Measurements from ENCODE around the gene SPTAN1.
A peak's percentile ranks its signal among the peaks of the same experiment; 100 is the strongest.
"Not testable (repeated sequence)": the region's sequence is repeated elsewhere in the genome, so short reads cannot be mapped to it uniquely, and the experiment has no call there.

SPTAN1 gene

DNA sequence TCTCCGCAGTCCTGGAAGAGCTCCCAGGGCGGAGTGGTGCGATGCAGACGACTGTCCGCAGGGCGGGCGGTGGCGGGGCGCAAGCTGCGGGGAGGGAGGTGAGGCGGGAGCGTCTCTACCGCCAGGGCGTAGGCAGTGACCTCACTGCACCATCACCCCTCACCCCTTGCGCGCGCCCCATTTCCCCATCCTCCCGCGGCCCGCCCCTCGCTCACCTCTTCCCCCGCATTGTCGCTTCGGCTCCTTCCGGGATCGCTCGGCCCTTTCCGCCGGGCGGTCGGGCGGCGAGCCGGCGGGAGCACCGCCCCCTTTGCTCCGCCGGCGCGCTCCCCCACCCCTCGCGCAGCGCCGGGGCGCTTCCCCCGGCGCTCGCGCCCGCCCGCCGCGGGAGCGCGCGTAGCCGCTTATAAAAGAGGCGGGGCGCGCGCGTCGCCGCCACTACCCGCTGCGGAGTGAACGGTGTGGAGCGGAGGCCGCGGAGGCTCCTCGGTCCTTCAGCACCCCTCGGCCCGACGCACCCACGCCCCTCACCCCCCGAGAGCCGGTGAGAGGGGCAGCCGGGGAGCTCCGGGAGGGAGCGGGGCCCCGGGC lies at the start of gene SPTAN1:
Gene SPTAN1, plus strand, starts transcription at position 435 of the 591 bp plus-strand sequence. CDS start 14,154 bp downstream, outside the sequence.
- Mint-ChIP-seq H3K27me3 (no peaks in the 10 kb centered on the region), H3K4me1 (ENCODE audit: low read depth) (peaks cover 44% of the 10 kb centered on the region), H3K27ac (peak within 1 kb of the TSS; percentile 96), H3K9me3 (no peaks in the 10 kb centered on the region), H3K4me3 (no peak within 1 kb of the TSS), H3K36me3 (ENCODE audit: low read depth) (peaks cover 12% of the 10 kb centered on the region)
- DNase-seq: peak; percentile 96

- H3K9me3 Mint-ChIP-seq, H3K27me3 Mint-ChIP-seq, DNase-seq: not testable (repeated sequence)
- H3K27ac Mint-ChIP-seq: peak overlapping the region; percentile 40
- H3K4me3 Mint-ChIP-seq: peak overlapping the region; percentile 20
- peaks cover 62% of the 10 kb centered on the region for H3K36me3 Mint-ChIP-seq (ENCODE audit: low read depth)
- peaks cover 22% of the 10 kb centered on the region for H3K4me1 Mint-ChIP-seq (ENCODE audit: low read depth)
These were observed 49.0 kb upstream of the SPTAN1 start for GRCh38 chr9:128503415-128503825.

DNA sequence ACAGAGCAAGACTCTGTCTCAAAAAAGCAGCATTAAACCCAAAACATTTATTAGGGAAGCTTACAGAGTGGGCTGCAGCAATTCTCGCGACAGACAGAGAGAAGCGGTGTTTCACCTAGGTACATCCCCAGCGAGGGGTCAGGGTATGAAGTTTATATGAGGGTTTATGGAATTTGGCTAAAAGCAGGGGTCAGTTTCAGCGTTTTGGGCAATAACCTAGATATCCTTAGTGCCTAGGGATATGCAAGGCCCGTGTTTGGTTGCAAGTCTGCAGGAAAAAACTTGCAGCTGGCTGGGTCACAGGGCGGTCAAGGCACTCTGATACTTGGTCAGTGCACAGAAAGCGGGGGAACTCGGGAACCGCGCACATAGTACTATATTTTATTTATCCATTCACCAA lies 48.5 kb upstream of the SPTAN1 start:
- H3K27ac Mint-ChIP-seq: no peak overlapping the region
- peaks cover 62% of the 10 kb centered on the region for H3K36me3 Mint-ChIP-seq (ENCODE audit: low read depth)
- DNase-seq: no peak
- H3K27me3 Mint-ChIP-seq: no peaks in the 10 kb centered on the region
- peak overlapping the region; percentile 98 for H3K4me3 Mint-ChIP-seq
- H3K9me3 Mint-ChIP-seq: no peaks in the 10 kb centered on the region
- H3K4me1 Mint-ChIP-seq (ENCODE audit: low read depth): peaks cover 27% of the 10 kb centered on the region

DNA sequence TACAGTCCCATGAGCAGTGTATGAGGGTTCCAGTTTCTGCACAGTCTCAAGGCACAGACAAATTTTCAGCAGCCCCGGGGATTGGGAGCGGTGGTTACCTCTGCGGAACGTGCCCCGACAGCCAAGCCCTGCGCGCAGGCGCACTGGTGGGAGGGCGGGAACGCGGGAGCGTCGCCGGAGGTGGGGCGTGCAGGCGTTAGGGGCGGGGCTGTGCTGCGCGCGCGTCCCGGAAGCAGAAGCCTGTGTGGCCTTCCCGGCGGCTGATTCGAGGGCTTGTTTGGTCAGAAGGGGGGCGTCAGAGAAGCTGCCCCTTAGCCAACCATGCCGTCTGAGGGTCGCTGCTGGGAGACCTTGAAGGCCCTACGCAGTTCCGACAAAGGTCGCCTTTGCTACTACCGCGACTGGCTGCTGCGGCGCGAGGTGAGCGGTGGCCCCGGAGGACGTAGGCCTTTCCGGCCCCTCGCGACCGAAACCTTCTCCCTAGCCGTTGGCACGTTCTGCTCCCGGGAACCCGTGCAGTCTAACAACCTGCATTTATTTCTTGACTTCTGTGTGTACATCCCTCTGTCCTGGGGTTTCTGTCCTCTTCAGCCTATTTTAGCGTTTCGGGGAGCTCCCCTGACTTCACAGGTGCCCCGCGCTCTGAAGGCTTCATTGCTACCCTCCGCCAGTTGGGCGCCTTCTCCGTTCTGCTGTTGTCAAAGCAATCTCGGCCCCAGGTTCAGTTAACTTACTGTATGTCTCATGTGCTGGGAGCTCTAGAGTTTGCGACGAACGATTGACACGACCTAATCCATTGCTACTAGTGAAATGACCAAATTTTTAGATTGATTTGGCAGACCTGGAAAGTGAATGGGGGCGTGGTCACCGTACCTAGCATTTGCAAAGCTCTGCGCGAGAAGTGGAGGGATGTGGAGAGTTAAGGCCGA lies 47.6 kb upstream of the SPTAN1 start, which contains the start of gene GLE1:
Gene GLE1, plus strand, starts transcription at position 235 of the 929 bp plus-strand sequence. Its CDS starts 87 bp downstream, at position 322.
- peaks cover 62% of the 10 kb centered on the region for H3K36me3 Mint-ChIP-seq (ENCODE audit: low read depth)

DNA sequence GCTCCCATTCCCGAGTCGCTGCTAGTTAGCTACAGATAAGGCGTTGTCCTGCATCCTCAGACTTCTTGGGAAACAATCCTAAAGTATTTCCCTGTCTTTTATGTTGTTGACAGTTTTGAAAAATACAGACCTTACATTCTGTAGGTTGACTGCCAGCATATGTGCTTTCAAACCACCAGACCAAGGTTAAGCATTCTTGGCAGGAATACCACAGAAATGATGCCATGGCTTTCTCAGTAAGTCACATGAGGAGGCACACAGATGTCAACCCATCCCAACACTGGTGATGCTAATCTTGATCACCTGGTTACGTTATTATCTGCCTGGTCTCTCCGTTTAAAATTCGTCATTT lies 47.0 kb upstream of the SPTAN1 start:
- Mint-ChIP-seq H3K27ac (peak overlapping the region; percentile 99), H3K27me3 (no peaks in the 10 kb centered on the region), H3K36me3 (ENCODE audit: low read depth) (peaks cover 62% of the 10 kb centered on the region), H3K4me3 (peak overlapping the region; percentile 98), H3K9me3 (no peaks in the 10 kb centered on the region), H3K4me1 (ENCODE audit: low read depth) (peaks cover 32% of the 10 kb centered on the region)
- DNase-seq: no peak

More for the DNA sequence above, 47.6 kb upstream of the SPTAN1 start, which contains the start of gene GLE1:
- no peaks in the 10 kb centered on the region for H3K9me3 Mint-ChIP-seq
- H3K4me3 Mint-ChIP-seq: peak within 1 kb of the TSS; percentile 98
- H3K27ac Mint-ChIP-seq: peak within 1 kb of the TSS; percentile 99
- H3K4me1 Mint-ChIP-seq (ENCODE audit: low read depth): peaks cover 32% of the 10 kb centered on the region
- H3K27me3 Mint-ChIP-seq: no peaks in the 10 kb centered on the region
- DNase-seq: peak; percentile 99

- not testable (repeated sequence) for H3K27me3 Mint-ChIP-seq, DNase-seq, H3K9me3 Mint-ChIP-seq
- Mint-ChIP-seq H3K27ac (peak overlapping the region; percentile 71), H3K36me3 (ENCODE audit: low read depth) (peaks cover 59% of the 10 kb centered on the region), H3K4me1 (ENCODE audit: low read depth) (peaks cover 32% of the 10 kb centered on the region), H3K4me3 (peak overlapping the region; percentile 98)
These were observed 46.5 kb upstream of the SPTAN1 start for GRCh38 chr9:128505906-128506305.

DNA sequence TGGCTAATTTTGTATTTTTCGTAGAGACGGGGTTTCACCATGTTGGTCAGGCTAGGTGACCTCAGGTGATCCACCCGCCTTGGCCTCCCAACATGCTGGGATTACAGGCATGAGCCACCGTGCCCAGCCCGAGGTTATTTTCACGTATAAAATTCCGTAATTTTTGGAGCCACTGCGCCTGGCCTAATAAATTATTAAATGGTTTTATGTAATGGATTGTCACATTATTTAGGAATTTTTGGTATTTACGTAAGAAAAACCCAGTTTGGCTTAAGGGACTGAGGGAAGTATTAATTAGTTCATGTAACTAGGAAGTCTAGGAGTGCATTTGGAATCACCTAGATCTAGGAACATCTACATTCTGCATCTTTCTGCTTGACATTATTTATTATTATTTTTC lies 39.6 kb upstream of the SPTAN1 start:
- Mint-ChIP-seq H3K36me3 (ENCODE audit: low read depth) (peaks cover 78% of the 10 kb centered on the region), H3K4me1 (ENCODE audit: low read depth) (peaks cover 22% of the 10 kb centered on the region), H3K9me3 (no peaks in the 10 kb centered on the region), H3K27me3 (no peaks in the 10 kb centered on the region), H3K4me3 (no peak overlapping the region), H3K27ac (peak overlapping the region; percentile 26)
- DNase-seq: no peak

- Mint-ChIP-seq H3K36me3 (ENCODE audit: low read depth) (peaks cover 88% of the 10 kb centered on the region), H3K27ac (no peak overlapping the region)
- DNase-seq: no peak
These were observed 30.4 kb upstream of the SPTAN1 start for GRCh38 chr9:128521956-128522355.

GRCh38 chr9:128523199-128523925 lies 29.0 kb upstream of the SPTAN1 start:
- no peak overlapping the region for H3K4me3 Mint-ChIP-seq
- no peaks in the 10 kb centered on the region for H3K27me3 Mint-ChIP-seq
- H3K9me3 Mint-ChIP-seq: no peaks in the 10 kb centered on the region
- DNase-seq: no peak
- peaks cover 87% of the 10 kb centered on the region for H3K36me3 Mint-ChIP-seq (ENCODE audit: low read depth)
- no peaks in the 10 kb centered on the region for H3K4me1 Mint-ChIP-seq (ENCODE audit: low read depth)
- peak overlapping the region; percentile 34 for H3K27ac Mint-ChIP-seq

More at GRCh38 chr9:128521956-128522355, 30.4 kb upstream of the SPTAN1 start:
- H3K4me1 Mint-ChIP-seq (ENCODE audit: low read depth): peaks cover 3% of the 10 kb centered on the region
- no peaks in the 10 kb centered on the region for H3K27me3 Mint-ChIP-seq
- no peak overlapping the region for H3K4me3 Mint-ChIP-seq
- H3K9me3 Mint-ChIP-seq: no peaks in the 10 kb centered on the region

GRCh38 chr9:128526720-128527119 lies 25.7 kb upstream of the SPTAN1 start:
- H3K4me3 Mint-ChIP-seq: no peak overlapping the region
- H3K27ac Mint-ChIP-seq: peak overlapping the region; percentile 51
- DNase-seq: no peak
- no peaks in the 10 kb centered on the region for H3K4me1 Mint-ChIP-seq (ENCODE audit: low read depth)
- no peaks in the 10 kb centered on the region for H3K9me3 Mint-ChIP-seq
- peaks cover 90% of the 10 kb centered on the region for H3K36me3 Mint-ChIP-seq (ENCODE audit: low read depth)
- H3K27me3 Mint-ChIP-seq: no peaks in the 10 kb centered on the region

DNA sequence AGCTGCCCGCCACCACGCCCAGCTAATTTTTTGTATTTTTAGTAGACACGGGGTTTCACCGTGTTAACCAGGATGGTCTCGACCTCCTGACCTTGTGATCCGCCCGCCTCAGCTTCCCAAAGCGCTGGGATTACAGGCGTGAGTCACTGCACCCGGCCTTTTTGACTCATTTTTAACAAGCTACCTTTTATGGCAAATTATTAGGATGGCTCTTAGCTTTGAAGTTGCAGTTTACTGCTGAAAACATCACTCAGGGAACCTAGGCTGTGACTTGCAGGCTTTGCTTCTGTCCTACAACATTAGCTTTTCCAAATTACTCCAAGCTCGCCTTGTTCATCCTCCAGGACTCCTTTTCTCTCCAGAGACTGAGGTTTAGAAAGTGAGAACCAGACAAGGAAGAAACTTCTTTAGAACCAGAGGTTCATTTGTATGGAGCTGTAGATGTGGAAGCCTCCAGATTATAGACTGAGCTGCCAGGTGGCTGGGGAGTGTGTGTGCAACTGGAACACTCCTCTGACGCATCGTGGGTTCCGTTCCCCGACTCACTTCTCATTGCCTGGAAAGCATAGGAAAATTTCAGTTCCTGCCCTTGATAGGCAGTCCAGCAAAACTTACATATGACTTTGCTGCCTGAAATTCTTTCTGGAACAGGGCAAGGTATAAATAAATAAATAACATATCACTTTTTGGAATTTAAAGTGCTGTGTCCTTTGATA lies 23.8 kb upstream of the SPTAN1 start:
- no peak for DNase-seq
- Mint-ChIP-seq H3K27ac (no peak overlapping the region), H3K9me3 (no peaks in the 10 kb centered on the region), H3K4me1 (ENCODE audit: low read depth) (no peaks in the 10 kb centered on the region), H3K36me3 (ENCODE audit: low read depth) (peaks cover 90% of the 10 kb centered on the region), H3K4me3 (no peak overlapping the region), H3K27me3 (no peaks in the 10 kb centered on the region)

DNA sequence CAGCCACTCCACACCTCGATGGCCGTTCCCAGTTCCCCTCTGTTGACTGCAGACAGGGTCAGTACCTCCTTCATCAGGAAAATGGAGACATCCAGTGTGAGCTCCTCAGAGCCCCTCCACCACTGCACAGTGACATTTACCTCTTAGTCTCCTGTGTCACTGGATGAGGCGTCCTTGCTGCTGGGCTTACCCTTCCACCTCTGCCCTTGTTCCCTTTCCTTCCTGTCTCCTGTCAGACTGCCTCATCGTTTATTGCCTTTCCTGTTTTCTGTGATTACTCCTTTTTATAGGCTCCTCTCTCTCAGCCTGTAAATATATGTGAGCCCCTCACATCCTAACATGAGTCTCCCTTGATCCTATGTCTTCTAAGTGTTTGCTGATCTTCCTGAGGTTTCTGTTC lies 23.2 kb upstream of the SPTAN1 start:
- Mint-ChIP-seq H3K9me3 (no peaks in the 10 kb centered on the region), H3K27me3 (no peaks in the 10 kb centered on the region), H3K4me1 (ENCODE audit: low read depth) (no peaks in the 10 kb centered on the region), H3K36me3 (ENCODE audit: low read depth) (peaks cover 90% of the 10 kb centered on the region), H3K27ac (peak overlapping the region; percentile 2), H3K4me3 (no peak overlapping the region)
- no peak for DNase-seq

GRCh38 chr9:128532581-128532980 lies 19.8 kb upstream of the SPTAN1 start:
- no peak overlapping the region for H3K4me3 Mint-ChIP-seq
- no peaks in the 10 kb centered on the region for H3K4me1 Mint-ChIP-seq (ENCODE audit: low read depth)
- peaks cover 82% of the 10 kb centered on the region for H3K36me3 Mint-ChIP-seq (ENCODE audit: low read depth)
- H3K27me3 Mint-ChIP-seq: no peaks in the 10 kb centered on the region
- peak overlapping the region; percentile 38 for H3K27ac Mint-ChIP-seq
- no peaks in the 10 kb centered on the region for H3K9me3 Mint-ChIP-seq
- DNase-seq: no peak
